ENCODE results near the gene NRXN3. TPM values are rescaled to one million over a fixed set of nuclear protein-coding genes. Genes with fewer than 3 reads are reported as not detected.

NRXN3 gene
- total RNA-seq, 2 donors from 2014 or later, result not detected

GRCh38 chr14:79274641-79275291 lies 1104.6 kb downstream of the NRXN3 start:
- Mint-ChIP-seq H3K4me3 (no peak overlapping the region), H3K27me3 (peaks cover 11% of the 10 kb centered on the region), H3K27ac (no peak overlapping the region), H3K36me3 (ENCODE audit: low read depth) (no peaks in the 10 kb centered on the region), H3K4me1 (no peaks in the 10 kb centered on the region)
- no peak for DNase-seq
- peaks cover 4% of the 10 kb centered on the region for H3K9me3 ChIP-seq (ENCODE audit: control insufficient read depth, low read length, poor library complexity, severe bottlenecking)
- no peak for ATAC-seq

- ATAC-seq (no peak), DNase-seq (no peak)
- Mint-ChIP-seq H3K27me3 (peaks cover 16% of the 10 kb centered on the region), H3K4me3 (no peak overlapping the region), H3K36me3 (ENCODE audit: low read depth) (no peaks in the 10 kb centered on the region), H3K27ac (no peak overlapping the region), H3K4me1 (no peaks in the 10 kb centered on the region)
- H3K9me3 ChIP-seq (ENCODE audit: control insufficient read depth, low read length, poor library complexity, severe bottlenecking), result no peaks in the 10 kb centered on the region
These were observed 1105.1 kb downstream of the NRXN3 start for GRCh38 chr14:79275292-79275655.

GRCh38 chr14:79278286-79278797 lies 1108.2 kb downstream of the NRXN3 start:
- Mint-ChIP-seq H3K36me3 (ENCODE audit: low read depth) (no peaks in the 10 kb centered on the region), H3K27ac (no peak overlapping the region), H3K4me1 (no peaks in the 10 kb centered on the region), H3K27me3 (peaks cover 35% of the 10 kb centered on the region), H3K4me3 (no peak overlapping the region)
- H3K9me3 ChIP-seq (ENCODE audit: control insufficient read depth, low read length, poor library complexity, severe bottlenecking), result no peaks in the 10 kb centered on the region
- ATAC-seq (no peak), DNase-seq (no peak)

GRCh38 chr14:79278798-79279644 lies 1108.8 kb downstream of the NRXN3 start:
- DNase-seq (no peak), ATAC-seq (no peak)
- H3K27ac Mint-ChIP-seq, result no peak overlapping the region
- H3K27me3 Mint-ChIP-seq, result peaks cover 35% of the 10 kb centered on the region
- no peaks in the 10 kb centered on the region for H3K9me3 ChIP-seq (ENCODE audit: control insufficient read depth, low read length, poor library complexity, severe bottlenecking)
- no peaks in the 10 kb centered on the region for H3K36me3 Mint-ChIP-seq (ENCODE audit: low read depth)
- no peaks in the 10 kb centered on the region for H3K4me1 Mint-ChIP-seq
- no peak overlapping the region for H3K4me3 Mint-ChIP-seq

GRCh38 chr14:79279645-79280597 lies 1109.7 kb downstream of the NRXN3 start:
- no peak for ATAC-seq

GRCh38 chr14:79281244-79282152 lies 1111.3 kb downstream of the NRXN3 start:
- Mint-ChIP-seq H3K4me3 (no peak overlapping the region), H3K36me3 (ENCODE audit: low read depth) (no peaks in the 10 kb centered on the region), H3K27ac (no peak overlapping the region), H3K4me1 (no peaks in the 10 kb centered on the region), H3K27me3 (peaks cover 35% of the 10 kb centered on the region)
- DNase-seq (no peak), ATAC-seq (no peak)
- no peaks in the 10 kb centered on the region for H3K9me3 ChIP-seq (ENCODE audit: control insufficient read depth, low read length, poor library complexity, severe bottlenecking)

More at GRCh38 chr14:79279645-79280597, 1109.7 kb downstream of the NRXN3 start:
- no peak overlapping the region for H3K27ac Mint-ChIP-seq
- H3K4me3 Mint-ChIP-seq, result no peak overlapping the region
- H3K27me3 Mint-ChIP-seq, result peaks cover 35% of the 10 kb centered on the region
- no peaks in the 10 kb centered on the region for H3K9me3 ChIP-seq (ENCODE audit: control insufficient read depth, low read length, poor library complexity, severe bottlenecking)
- no peaks in the 10 kb centered on the region for H3K4me1 Mint-ChIP-seq
- H3K36me3 Mint-ChIP-seq (ENCODE audit: low read depth), result no peaks in the 10 kb centered on the region
- no peak for DNase-seq

GRCh38 chr14:79284621-79285020 lies 1114.4 kb downstream of the NRXN3 start:
- H3K4me3 Mint-ChIP-seq, result no peak overlapping the region
- no peak overlapping the region for H3K27ac Mint-ChIP-seq
- H3K4me1 Mint-ChIP-seq, result no peaks in the 10 kb centered on the region
- DNase-seq (no peak), ATAC-seq (no peak)
- peaks cover 25% of the 10 kb centered on the region for H3K27me3 Mint-ChIP-seq
- no peaks in the 10 kb centered on the region for H3K36me3 Mint-ChIP-seq (ENCODE audit: low read depth)
- no peaks in the 10 kb centered on the region for H3K9me3 ChIP-seq (ENCODE audit: control insufficient read depth, low read length, poor library complexity, severe bottlenecking)

GRCh38 chr14:79285263-79285662 lies 1115.1 kb downstream of the NRXN3 start:
- Mint-ChIP-seq H3K27ac (no peak overlapping the region), H3K4me1 (no peaks in the 10 kb centered on the region), H3K4me3 (no peak overlapping the region), H3K36me3 (ENCODE audit: low read depth) (no peaks in the 10 kb centered on the region), H3K27me3 (peaks cover 19% of the 10 kb centered on the region)
- H3K9me3 ChIP-seq (ENCODE audit: control insufficient read depth, low read length, poor library complexity, severe bottlenecking), result no peaks in the 10 kb centered on the region
- DNase-seq (no peak), ATAC-seq (no peak)

GRCh38 chr14:79287976-79288375 lies 1117.8 kb downstream of the NRXN3 start:
- Mint-ChIP-seq H3K36me3 (ENCODE audit: low read depth) (no peaks in the 10 kb centered on the region), H3K27ac (no peak overlapping the region), H3K4me1 (no peaks in the 10 kb centered on the region), H3K4me3 (no peak overlapping the region), H3K27me3 (no peaks in the 10 kb centered on the region)
- no peak for ATAC-seq
- no peaks in the 10 kb centered on the region for H3K9me3 ChIP-seq (ENCODE audit: control insufficient read depth, low read length, poor library complexity, severe bottlenecking)
- DNase-seq, result no peak

GRCh38 chr14:79293482-79294177 lies 1123.5 kb downstream of the NRXN3 start:
- Mint-ChIP-seq H3K4me3 (no peak overlapping the region), H3K4me1 (no peaks in the 10 kb centered on the region), H3K27ac (no peak overlapping the region), H3K36me3 (ENCODE audit: low read depth) (no peaks in the 10 kb centered on the region), H3K27me3 (no peaks in the 10 kb centered on the region)
- no peak for DNase-seq
- no peaks in the 10 kb centered on the region for H3K9me3 ChIP-seq (ENCODE audit: control insufficient read depth, low read length, poor library complexity, severe bottlenecking)
- ATAC-seq, result no peak

GRCh38 chr14:79294499-79294898 lies 1124.3 kb downstream of the NRXN3 start:
- no peak overlapping the region for H3K4me3 Mint-ChIP-seq
- no peak overlapping the region for H3K27ac Mint-ChIP-seq
- H3K27me3 Mint-ChIP-seq, result no peaks in the 10 kb centered on the region
- ATAC-seq, result no peak
- no peaks in the 10 kb centered on the region for H3K9me3 ChIP-seq (ENCODE audit: control insufficient read depth, low read length, poor library complexity, severe bottlenecking)
- no peaks in the 10 kb centered on the region for H3K4me1 Mint-ChIP-seq
- no peaks in the 10 kb centered on the region for H3K36me3 Mint-ChIP-seq (ENCODE audit: low read depth)
- DNase-seq, result no peak

GRCh38 chr14:79295385-79295784 lies 1125.2 kb downstream of the NRXN3 start:
- H3K4me1 Mint-ChIP-seq, result no peaks in the 10 kb centered on the region
- H3K36me3 Mint-ChIP-seq (ENCODE audit: low read depth), result no peaks in the 10 kb centered on the region
- ATAC-seq (no peak), DNase-seq (no peak)
- no peak overlapping the region for H3K4me3 Mint-ChIP-seq
- no peaks in the 10 kb centered on the region for H3K27me3 Mint-ChIP-seq
- no peaks in the 10 kb centered on the region for H3K9me3 ChIP-seq (ENCODE audit: control insufficient read depth, low read length, poor library complexity, severe bottlenecking)
- no peak overlapping the region for H3K27ac Mint-ChIP-seq
